ENCODE results near the gene LAMA3. TPM values are rescaled to one million over a fixed set of nuclear protein-coding genes. Genes with fewer than 3 reads are reported as not detected.

Gene LAMA3
- total RNA-seq = under 1 TPM in 1 of 2 experiments, not detected in 1; 0.07 TPM

DNA sequence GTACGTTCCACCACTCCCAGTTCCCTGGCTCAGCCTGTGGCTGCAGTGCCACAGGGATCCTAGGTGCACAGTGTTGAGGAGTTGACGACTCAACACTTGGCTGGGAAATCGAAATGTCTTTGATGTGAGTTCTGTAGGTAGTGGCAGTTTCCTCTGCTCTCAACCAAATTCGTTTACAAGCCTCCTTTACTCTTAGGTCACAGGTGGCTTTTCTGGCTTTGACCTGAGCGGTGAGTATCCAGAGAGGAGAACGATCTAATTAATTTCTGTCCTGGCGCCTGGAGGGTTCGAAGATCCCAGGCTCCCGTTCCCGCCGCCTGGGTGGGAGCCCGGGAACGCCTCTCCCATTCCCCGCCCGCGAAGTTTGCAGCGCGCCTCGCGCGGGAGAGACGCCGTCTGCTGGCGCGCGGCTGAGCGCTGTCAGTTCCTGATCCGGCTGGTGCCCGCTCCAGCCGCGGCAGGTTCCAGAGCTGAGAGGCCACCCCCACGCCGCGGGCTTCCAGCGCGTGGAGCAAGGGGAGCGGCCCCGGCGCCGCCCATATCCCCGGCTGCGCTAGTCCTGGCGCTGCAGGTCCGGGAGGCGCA, at the start of gene LAMA3:
Gene LAMA3 (plus strand): TSS at position 423 of the 585 bp plus-strand sequence. CDS start 231 bp downstream, outside the sequence.
- H3K27me3 Mint-ChIP-seq = peaks cover 36% of the 10 kb centered on the region
- no peaks in the 10 kb centered on the region for H3K36me3 Mint-ChIP-seq
- no peak within 1 kb of the TSS for H3K27ac Mint-ChIP-seq
- DNase-seq = peak; percentile 41
- peak within 1 kb of the TSS; percentile 40 for H3K4me3 Mint-ChIP-seq
- no peaks in the 10 kb centered on the region for H3K9me3 Mint-ChIP-seq
- H3K4me1 Mint-ChIP-seq (ENCODE audit: low read depth) = peaks cover 6% of the 10 kb centered on the region
- CTCF ChIA-PET = interaction anchor here (1.3 kb wide), 1 partner anchor 67 kb away, joined by 5 read pairs; no protein-coding TSS in a partner anchor
- POLR2A ChIA-PET = no interaction called here
- intact Hi-C loops (cut with micrococcal nuclease) = loop anchor here (5.0 kb wide), 1 partner anchor 62 kb away; no protein-coding TSS in a partner anchor

- Mint-ChIP-seq H3K4me1 (ENCODE audit: low read depth) (peaks cover 3% of the 10 kb centered on the region), H3K4me3 (no peak overlapping the region), H3K9me3 (no peaks in the 10 kb centered on the region), H3K36me3 (no peaks in the 10 kb centered on the region), H3K27me3 (peaks cover 1% of the 10 kb centered on the region), H3K27ac (no peak overlapping the region)
- ChIA-PET CTCF (interaction anchor here (0.9 kb wide), 1 partner anchor 15 kb away, joined by 3 read pairs; no protein-coding TSS in a partner anchor), POLR2A (no interaction called here)
- intact Hi-C loops (cut with micrococcal nuclease) = no loop called here
- DNase-seq = no peak
Observed at GRCh38 chr18:23640052-23640451, 49.2 kb upstream of the LAMA3 start.

GRCh38 chr18:23641143-23641720, 48.0 kb upstream of the LAMA3 start:
- ChIA-PET CTCF (interaction anchor here (0.9 kb wide), 1 partner anchor 16 kb away, joined by 3 read pairs; no protein-coding TSS in a partner anchor), POLR2A (no interaction called here)
- Mint-ChIP-seq H3K9me3 (no peaks in the 10 kb centered on the region), H3K4me3 (no peak overlapping the region), H3K4me1 (ENCODE audit: low read depth) (no peaks in the 10 kb centered on the region), H3K36me3 (no peaks in the 10 kb centered on the region), H3K27ac (no peak overlapping the region), H3K27me3 (peaks cover 1% of the 10 kb centered on the region)
- no peak for DNase-seq
- intact Hi-C loops (cut with micrococcal nuclease) = no loop called here

DNA sequence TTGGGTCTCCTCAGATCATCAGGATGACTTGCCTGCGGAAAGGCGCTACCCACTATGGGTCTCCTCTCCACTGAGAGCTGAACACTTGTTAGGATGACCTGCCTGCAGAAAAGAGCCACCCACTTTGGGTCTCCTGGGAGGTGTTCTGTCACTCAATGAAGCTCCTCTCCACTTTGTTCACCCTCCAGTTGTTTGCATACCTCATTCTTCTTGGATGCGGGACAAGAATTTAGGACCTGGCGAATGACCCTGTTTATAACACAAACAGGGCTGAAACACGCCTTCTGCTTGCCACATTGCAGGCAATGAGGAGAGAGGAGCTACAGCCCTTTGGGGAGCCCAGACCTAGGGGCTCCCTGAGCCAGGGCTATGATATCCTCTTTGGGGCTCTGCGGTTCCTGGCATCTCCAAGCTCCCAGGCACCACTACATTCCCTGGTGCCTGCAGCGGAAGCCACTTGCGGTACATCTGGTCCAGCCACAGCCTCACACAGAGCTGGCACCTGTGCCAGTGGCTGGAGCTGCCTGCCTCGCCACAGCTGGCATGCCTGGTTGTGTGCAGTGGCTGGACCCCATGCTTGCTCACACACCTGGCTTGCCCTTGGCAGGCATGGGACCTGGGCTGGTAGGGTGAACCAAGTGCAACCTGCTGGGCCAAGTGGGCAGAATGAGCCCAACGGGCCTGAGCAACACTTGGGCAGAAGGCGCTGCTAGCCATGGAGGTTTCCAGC, 47.2 kb upstream of the LAMA3 start:
- H3K27me3 Mint-ChIP-seq = peaks cover 1% of the 10 kb centered on the region
- H3K36me3 Mint-ChIP-seq = no peaks in the 10 kb centered on the region
- intact Hi-C loops (cut with micrococcal nuclease) = no loop called here
- H3K4me1 Mint-ChIP-seq (ENCODE audit: low read depth) = no peaks in the 10 kb centered on the region
- no peak overlapping the region for H3K27ac Mint-ChIP-seq
- ChIA-PET POLR2A (no interaction called here), CTCF (interaction anchor here (1.1 kb wide), 1 partner anchor 61 kb away, joined by 3 read pairs; no protein-coding TSS in a partner anchor)
- no peak for DNase-seq
- H3K4me3 Mint-ChIP-seq = no peak overlapping the region
- no peaks in the 10 kb centered on the region for H3K9me3 Mint-ChIP-seq

GRCh38 chr18:23643815-23644490, 45.3 kb upstream of the LAMA3 start:
- Mint-ChIP-seq H3K27ac (no peak overlapping the region), H3K9me3 (no peaks in the 10 kb centered on the region), H3K4me1 (ENCODE audit: low read depth) (no peaks in the 10 kb centered on the region), H3K27me3 (peaks cover 1% of the 10 kb centered on the region), H3K36me3 (no peaks in the 10 kb centered on the region), H3K4me3 (no peak overlapping the region)
- no peak for DNase-seq
- ChIA-PET CTCF (interaction anchor here (1.0 kb wide), 1 partner anchor 145 kb away, joined by 3 read pairs; no protein-coding TSS in a partner anchor), POLR2A (no interaction called here)
- intact Hi-C loops (cut with micrococcal nuclease) = no loop called here

GRCh38 chr18:23645568-23646175, 43.6 kb upstream of the LAMA3 start:
- no peaks in the 10 kb centered on the region for H3K36me3 Mint-ChIP-seq
- no peak overlapping the region for H3K4me3 Mint-ChIP-seq
- no peak overlapping the region for H3K27ac Mint-ChIP-seq
- H3K4me1 Mint-ChIP-seq (ENCODE audit: low read depth) = no peaks in the 10 kb centered on the region
- peaks cover 1% of the 10 kb centered on the region for H3K27me3 Mint-ChIP-seq
- intact Hi-C loops (cut with micrococcal nuclease) = no loop called here
- POLR2A ChIA-PET = no interaction called here
- DNase-seq = no peak
- no peaks in the 10 kb centered on the region for H3K9me3 Mint-ChIP-seq
- CTCF ChIA-PET = no interaction called here

DNA sequence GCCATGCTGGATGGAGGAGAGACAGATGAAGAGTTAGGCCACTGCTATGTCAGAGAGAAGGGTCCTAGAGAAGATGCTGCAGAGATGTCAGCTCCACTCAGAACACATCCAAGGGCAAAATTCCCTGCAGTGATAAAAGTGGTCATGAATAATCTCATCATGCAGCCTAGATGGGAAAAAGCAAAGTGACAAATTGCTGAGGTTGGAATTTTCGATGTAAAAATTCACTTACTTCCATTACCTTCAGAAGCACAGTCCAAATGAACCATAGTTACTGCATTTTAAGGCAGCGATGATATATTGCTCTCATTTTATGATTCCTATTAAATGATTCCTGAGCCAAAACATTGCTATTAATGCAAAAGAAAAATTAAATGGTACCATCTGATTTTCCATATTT, 43.0 kb upstream of the LAMA3 start:
- ChIA-PET POLR2A (interaction anchor here (0.6 kb wide), 1 partner anchor 44 kb away, joined by 3 read pairs; no protein-coding TSS in a partner anchor), CTCF (no interaction called here)
- no peak overlapping the region for H3K4me3 Mint-ChIP-seq
- no peaks in the 10 kb centered on the region for H3K4me1 Mint-ChIP-seq (ENCODE audit: low read depth)
- H3K36me3 Mint-ChIP-seq = no peaks in the 10 kb centered on the region
- H3K27ac Mint-ChIP-seq = no peak overlapping the region
- no peak for DNase-seq
- intact Hi-C loops (cut with micrococcal nuclease) = no loop called here
- H3K27me3 Mint-ChIP-seq = peaks cover 1% of the 10 kb centered on the region
- no peaks in the 10 kb centered on the region for H3K9me3 Mint-ChIP-seq

DNA sequence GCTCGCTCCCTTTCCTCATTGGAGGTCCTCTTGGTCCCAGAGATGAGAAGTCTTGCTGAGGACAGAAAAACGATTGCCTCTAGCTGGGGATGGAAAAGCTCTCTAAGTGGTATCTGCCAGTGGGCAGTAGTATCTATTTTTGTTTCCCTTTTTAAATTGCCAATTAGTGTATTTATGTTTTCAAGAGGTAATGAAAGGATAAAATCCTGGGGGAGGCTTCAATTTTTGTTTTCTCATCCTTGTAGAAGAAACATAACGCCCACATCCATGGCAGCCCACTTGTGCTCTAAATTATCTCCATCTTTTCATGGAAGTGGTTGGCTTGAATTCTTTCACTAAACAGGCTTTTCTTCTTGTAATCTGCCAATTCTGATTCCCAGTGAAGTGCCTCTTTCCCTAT, 40.8 kb upstream of the LAMA3 start:
- H3K27ac Mint-ChIP-seq = no peak overlapping the region

DNA sequence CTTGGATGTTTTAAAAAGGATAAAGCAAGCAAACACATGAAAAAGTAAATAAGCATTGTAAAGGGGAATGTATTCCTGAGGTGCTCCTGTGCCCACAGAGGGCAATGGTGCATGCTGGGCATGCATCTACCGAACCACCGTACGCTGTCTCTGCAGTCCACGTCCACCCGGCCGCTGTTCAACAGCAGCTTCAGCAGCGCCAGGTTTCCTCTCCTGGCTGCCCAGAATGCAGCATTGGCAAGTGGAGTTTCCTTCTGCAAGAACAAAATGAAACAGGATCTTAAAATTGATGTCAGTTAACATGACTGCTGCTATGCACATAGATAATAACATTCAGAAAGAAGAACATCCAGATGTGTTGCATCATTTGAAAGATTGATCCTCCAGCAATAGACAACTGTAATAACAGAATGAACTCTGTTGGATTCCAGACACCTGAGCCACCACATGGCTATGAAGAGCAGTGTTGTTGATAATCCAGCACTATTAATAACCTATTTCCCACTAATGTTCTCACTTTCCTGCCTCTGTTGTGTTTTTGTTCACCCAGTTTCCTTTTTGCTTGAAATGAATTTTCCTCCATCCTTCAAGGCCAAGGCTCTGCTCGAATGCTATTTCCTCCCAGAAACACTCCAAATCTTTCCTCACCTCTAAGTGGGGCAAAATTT, 40.2 kb upstream of the LAMA3 start:
- intact Hi-C loops (cut with micrococcal nuclease) = no loop called here
- ChIA-PET POLR2A (no interaction called here), CTCF (no interaction called here)
- no peak for DNase-seq
- Mint-ChIP-seq H3K4me1 (ENCODE audit: low read depth) (no peaks in the 10 kb centered on the region), H3K9me3 (no peaks in the 10 kb centered on the region), H3K27me3 (peaks cover 1% of the 10 kb centered on the region), H3K27ac (no peak overlapping the region), H3K36me3 (no peaks in the 10 kb centered on the region), H3K4me3 (no peak overlapping the region)

More for the DNA sequence above, 40.8 kb upstream of the LAMA3 start:
- ChIA-PET CTCF (no interaction called here), POLR2A (no interaction called here)
- Mint-ChIP-seq H3K27me3 (peaks cover 1% of the 10 kb centered on the region), H3K9me3 (no peaks in the 10 kb centered on the region), H3K4me3 (no peak overlapping the region), H3K4me1 (ENCODE audit: low read depth) (no peaks in the 10 kb centered on the region), H3K36me3 (no peaks in the 10 kb centered on the region)
- DNase-seq = no peak
- intact Hi-C loops (cut with micrococcal nuclease) = no loop called here

DNA sequence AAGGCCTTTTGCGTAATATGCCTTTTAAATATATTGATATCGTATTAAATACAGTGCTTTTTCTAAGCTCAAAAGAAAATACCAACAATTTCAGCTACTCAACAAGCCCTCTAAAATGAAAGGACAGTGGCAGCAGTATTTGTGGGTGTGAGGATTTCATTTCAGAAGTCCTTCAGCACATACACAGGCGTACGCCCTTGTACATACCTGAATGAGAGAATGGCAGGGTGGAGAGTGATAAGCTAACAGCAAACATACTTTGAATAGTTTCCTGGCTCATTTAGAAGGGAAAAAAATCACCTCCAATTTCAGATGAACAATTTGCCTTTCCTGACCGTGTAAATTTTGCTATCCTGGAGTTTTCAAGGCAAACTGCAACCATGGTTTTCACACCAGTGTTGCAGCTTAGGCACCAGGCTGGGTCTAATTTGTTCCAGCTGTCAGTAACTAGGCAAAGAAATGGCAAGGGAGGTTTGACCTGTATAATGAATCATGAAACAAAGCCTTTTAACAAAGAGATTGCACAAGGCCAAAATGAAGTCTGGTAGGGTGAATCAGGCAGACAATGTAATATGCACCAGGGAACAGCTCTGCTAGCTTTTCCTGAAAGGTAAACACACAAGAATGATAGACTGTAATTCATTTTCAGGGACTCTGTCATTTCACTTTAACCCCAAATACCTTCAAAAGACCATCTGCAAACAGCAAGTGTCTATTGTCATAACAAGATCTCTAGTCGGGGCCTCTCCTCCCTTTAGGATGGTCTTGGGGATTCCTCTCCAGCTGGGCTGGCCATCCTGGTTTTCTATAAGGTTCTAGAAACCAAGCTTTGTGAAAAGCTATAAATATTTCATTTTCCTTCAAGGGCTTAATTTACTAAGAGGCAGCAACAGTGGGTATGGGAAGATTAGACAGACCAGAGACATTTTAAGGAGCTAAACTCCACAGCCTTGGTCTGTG, 38.0 kb upstream of the LAMA3 start:
- ChIA-PET CTCF (interaction anchor here (0.6 to 1.0 kb wide), 3 partner anchors 27 to 53 kb away, joined by 3 to 5 read pairs (median 3); no protein-coding TSS in a partner anchor), POLR2A (interaction anchor here (1.1 kb wide), 1 partner anchor 10 kb away, joined by 3 read pairs; no protein-coding TSS in a partner anchor)
- DNase-seq = no peak
- intact Hi-C loops (cut with micrococcal nuclease) = no loop called here
- Mint-ChIP-seq H3K4me3 (no peak overlapping the region), H3K27ac (no peak overlapping the region), H3K9me3 (no peaks in the 10 kb centered on the region), H3K4me1 (ENCODE audit: low read depth) (no peaks in the 10 kb centered on the region), H3K36me3 (no peaks in the 10 kb centered on the region), H3K27me3 (no peaks in the 10 kb centered on the region)
